NCI-H187 treated with DMSO at 0.1 percent for 48 hours (cell line): Measurements from ENCODE around the gene KCNK5.

ENCODE experiments used
- DNase-seq: peaks from one replicate; lab custom pipeline; 2025; lab: John Stamatoyannopoulos, UW

Gene KCNK5

GRCh38 chr6:39171489-39172376 lies 57.5 kb downstream of the KCNK5 start:
- no peak for DNase-seq

- DNase-seq, result no peak
These were observed 58.4 kb downstream of the KCNK5 start for GRCh38 chr6:39170860-39171259.

- DNase-seq, result no peak
These were observed 58.9 kb downstream of the KCNK5 start for GRCh38 chr6:39170389-39170788.

GRCh38 chr6:39169448-39170344 lies 59.6 kb downstream of the KCNK5 start:
- DNase-seq, result no peak

- DNase-seq, result no peak
These were observed 61.2 kb downstream of the KCNK5 start for GRCh38 chr6:39167866-39168625.

GRCh38 chr6:39167321-39167720 lies 62.0 kb downstream of the KCNK5 start:
- no peak for DNase-seq

- DNase-seq, result no peak
These were observed 62.4 kb downstream of the KCNK5 start for GRCh38 chr6:39166912-39167290.

- DNase-seq, result peak; percentile 30
These were observed 62.9 kb downstream of the KCNK5 start for GRCh38 chr6:39166189-39166911.

GRCh38 chr6:39157511-39157910 lies 71.8 kb downstream of the KCNK5 start:
- DNase-seq, result no peak

GRCh38 chr6:39156801-39157200 lies 72.5 kb downstream of the KCNK5 start:
- no peak for DNase-seq

GRCh38 chr6:39154705-39155104 lies 74.6 kb downstream of the KCNK5 start:
- DNase-seq, result no peak

- DNase-seq, result no peak
These were observed 75.4 kb downstream of the KCNK5 start for GRCh38 chr6:39153766-39154397.

- no peak for DNase-seq
These were observed 77.0 kb downstream of the KCNK5 start for GRCh38 chr6:39152262-39152661.

GRCh38 chr6:39151211-39151610 lies 78.1 kb downstream of the KCNK5 start:
- no peak for DNase-seq

GRCh38 chr6:39144481-39145173 lies 84.6 kb downstream of the KCNK5 start:
- no peak for DNase-seq

GRCh38 chr6:39143238-39143930 lies 85.9 kb downstream of the KCNK5 start:
- no peak for DNase-seq

GRCh38 chr6:39140556-39141167 lies 88.6 kb downstream of the KCNK5 start:
- no peak for DNase-seq
